Dedifferentiated amniotic fluid mesenchymal stem cell (primary cell): ENCODE measurements around the gene RBPJL.
A peak's percentile ranks its signal among the peaks of the same experiment; 100 is the strongest.

Experiments used
- DNase-seq: peaks from one replicate; pipeline ENCODE4 v3.0.0-alpha.2; 2016; ENCODE audit errors: extremely low spot score

The RBPJL gene

GRCh38 chr20:45293041-45294002 is 13.3 kb upstream of the RBPJL start:
- peak; percentile 73 for DNase-seq

GRCh38 chr20:45294003-45294368 is 12.7 kb upstream of the RBPJL start:
- no peak for DNase-seq

GRCh38 chr20:45294659-45295058 is 12.0 kb upstream of the RBPJL start:
- DNase-seq, result no peak

GRCh38 chr20:45297786-45298497 is 8.7 kb upstream of the RBPJL start:
- DNase-seq, result no peak

GRCh38 chr20:45299786-45300185 is 6.9 kb upstream of the RBPJL start:
- DNase-seq, result no peak

- DNase-seq, result no peak
Measured at GRCh38 chr20:45300961-45301360, 5.7 kb upstream of the RBPJL start.

GRCh38 chr20:45301824-45302271 is 4.8 kb upstream of the RBPJL start:
- DNase-seq, result no peak

- no peak for DNase-seq
Measured at GRCh38 chr20:45303586-45304463, 2.8 kb upstream of the RBPJL start.

GRCh38 chr20:45304464-45304999 is 2.1 kb upstream of the RBPJL start:
- no peak for DNase-seq

- no peak for DNase-seq
Measured at GRCh38 chr20:45305262-45305661, 1.4 kb upstream of the RBPJL start.

- no peak for DNase-seq
Measured at GRCh38 chr20:45307076-45307640, 518 bp downstream of the RBPJL start.

GRCh38 chr20:45308117-45308778 is 1.6 kb downstream of the RBPJL start, which contains the start of gene MATN4:
Gene MATN4, minus strand, starts transcription at chr20:45308299. Its CDS starts 2,717 bp downstream, at chr20:45305582.
- DNase-seq, result no peak

- DNase-seq, result no peak
Measured at GRCh38 chr20:45309075-45309474, 2.4 kb downstream of the RBPJL start.

- no peak for DNase-seq
Measured at GRCh38 chr20:45311589-45312211, 5.1 kb downstream of the RBPJL start.

GRCh38 chr20:45312241-45312640 is 5.6 kb downstream of the RBPJL start:
- no peak for DNase-seq

- DNase-seq, result no peak
Measured at GRCh38 chr20:45313065-45313695, 6.5 kb downstream of the RBPJL start.

GRCh38 chr20:45313943-45314342 is 7.3 kb downstream of the RBPJL start:
- DNase-seq, result no peak

GRCh38 chr20:45315672-45316071 is 9.0 kb downstream of the RBPJL start:
- no peak for DNase-seq
